CMK (cell line): ENCODE results near the gene E2F8.
"Not testable (repeated sequence)": the region's sequence is repeated elsewhere in the genome, so short reads cannot be mapped to it uniquely, and the experiment has no call there.

Source experiments
- DNase-seq: peaks from one replicate; pipeline ENCODE4 v3.0.0-alpha.2; 2010; ENCODE audit warnings: low read depth

The E2F8 gene, protein sequence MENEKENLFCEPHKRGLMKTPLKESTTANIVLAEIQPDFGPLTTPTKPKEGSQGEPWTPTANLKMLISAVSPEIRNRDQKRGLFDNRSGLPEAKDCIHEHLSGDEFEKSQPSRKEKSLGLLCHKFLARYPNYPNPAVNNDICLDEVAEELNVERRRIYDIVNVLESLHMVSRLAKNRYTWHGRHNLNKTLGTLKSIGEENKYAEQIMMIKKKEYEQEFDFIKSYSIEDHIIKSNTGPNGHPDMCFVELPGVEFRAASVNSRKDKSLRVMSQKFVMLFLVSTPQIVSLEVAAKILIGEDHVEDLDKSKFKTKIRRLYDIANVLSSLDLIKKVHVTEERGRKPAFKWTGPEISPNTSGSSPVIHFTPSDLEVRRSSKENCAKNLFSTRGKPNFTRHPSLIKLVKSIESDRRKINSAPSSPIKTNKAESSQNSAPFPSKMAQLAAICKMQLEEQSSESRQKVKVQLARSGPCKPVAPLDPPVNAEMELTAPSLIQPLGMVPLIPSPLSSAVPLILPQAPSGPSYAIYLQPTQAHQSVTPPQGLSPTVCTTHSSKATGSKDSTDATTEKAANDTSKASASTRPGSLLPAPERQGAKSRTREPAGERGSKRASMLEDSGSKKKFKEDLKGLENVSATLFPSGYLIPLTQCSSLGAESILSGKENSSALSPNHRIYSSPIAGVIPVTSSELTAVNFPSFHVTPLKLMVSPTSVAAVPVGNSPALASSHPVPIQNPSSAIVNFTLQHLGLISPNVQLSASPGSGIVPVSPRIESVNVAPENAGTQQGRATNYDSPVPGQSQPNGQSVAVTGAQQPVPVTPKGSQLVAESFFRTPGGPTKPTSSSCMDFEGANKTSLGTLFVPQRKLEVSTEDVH

DNA sequence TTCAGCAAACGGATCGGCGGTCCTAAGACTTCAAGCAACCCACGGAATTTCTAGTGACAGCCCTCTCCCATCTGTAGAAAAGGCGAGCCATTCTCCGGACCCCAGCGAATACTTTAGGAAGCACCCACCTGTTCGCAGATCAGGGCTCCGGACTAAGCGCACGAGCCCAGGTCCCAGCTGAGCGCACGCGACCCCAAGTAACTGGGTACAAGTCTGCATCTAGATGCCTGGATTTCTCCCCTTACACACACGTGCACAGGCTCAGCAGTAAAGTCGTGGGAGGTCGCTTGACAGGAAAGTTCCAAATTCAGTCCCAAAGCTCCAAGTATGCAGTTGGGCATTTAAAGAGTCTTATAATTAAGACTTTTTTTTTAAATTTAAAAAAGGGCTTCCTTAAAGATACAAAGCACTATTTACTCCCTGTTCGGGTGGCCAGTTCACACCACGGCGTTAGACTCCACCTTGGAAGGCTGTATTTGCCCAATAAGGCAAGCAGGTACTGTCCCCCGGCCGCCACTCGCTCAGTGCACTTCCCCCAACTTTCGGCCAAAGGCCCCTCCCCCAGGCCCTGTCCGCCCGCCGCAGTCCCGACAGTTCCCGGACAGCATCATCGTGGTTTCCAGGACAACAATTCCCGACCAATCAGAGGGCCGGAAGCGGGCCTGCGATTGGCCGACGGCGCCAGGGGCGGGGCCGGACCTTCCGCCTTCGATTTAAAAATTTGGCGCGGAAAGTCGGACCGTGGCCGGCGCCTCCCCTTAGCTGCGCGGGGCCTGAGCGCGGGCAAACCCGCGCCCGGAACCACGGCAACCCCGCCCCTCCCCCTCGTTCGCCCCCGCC is at the start of gene E2F8:
E2F8 (minus strand) TSS at position 526 of the 840 bp plus-strand sequence. CDS start 824 bp downstream, outside the sequence.
- peak; percentile 59 for DNase-seq

DNA sequence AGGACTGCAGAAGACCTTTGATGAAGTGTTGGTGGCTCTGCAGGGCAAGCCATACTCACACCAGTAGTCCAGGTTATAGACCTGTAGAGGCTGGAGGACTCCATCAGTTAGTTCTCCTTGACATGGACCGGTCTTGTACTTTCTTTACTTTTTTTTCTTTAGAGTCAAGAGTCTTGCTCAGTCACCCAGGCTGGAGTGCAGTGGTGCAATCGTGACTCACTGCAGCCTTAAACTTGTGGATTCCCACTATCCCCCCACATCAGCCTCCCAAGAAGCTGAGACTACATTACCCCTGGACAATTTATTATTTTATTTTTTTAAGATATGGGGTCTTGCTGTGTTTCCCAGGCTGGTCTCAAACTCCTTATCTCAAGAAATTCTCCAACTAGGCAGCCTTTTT is 49.6 kb upstream of the E2F8 start:
- DNase-seq = no peak

DNA sequence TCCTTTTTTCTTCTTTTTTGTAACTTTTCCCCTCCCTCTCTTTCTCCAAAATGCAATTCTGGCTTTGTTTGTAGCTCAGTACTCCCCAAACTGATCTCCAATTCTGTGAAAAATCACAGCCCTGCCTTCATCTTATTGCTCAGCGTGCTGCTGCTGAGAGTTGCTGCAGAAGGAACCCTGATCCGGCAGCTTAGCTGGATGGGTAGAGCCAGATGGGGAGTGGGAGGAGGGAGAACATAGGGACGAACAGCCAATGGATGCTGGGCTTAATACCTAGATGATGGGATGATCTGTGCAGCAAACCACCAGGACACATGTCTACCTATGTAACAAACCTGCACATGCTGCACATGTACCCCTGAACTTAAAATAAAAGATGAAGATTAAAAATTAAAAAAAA is 47.5 kb upstream of the E2F8 start:
- DNase-seq = no peak

DNA sequence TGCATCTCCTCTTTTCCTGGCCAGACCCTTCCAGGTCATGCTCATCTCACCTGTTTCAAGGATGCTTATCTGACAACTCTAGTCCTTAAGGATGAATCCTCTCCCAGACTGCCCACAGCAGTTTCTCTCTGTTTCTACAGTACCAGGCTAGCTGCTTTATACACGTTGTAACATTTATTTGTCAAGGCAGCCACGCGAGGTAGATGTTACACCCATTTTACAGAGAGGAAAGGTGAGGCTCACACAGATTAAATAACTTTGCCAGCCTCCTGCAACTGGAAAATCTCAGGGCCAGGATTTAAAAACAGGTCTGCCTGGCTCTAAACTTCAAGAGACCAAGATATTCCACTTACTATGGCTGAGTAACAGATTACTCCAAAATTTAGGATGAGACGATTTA is 45.7 kb upstream of the E2F8 start:
- DNase-seq = no peak

DNA sequence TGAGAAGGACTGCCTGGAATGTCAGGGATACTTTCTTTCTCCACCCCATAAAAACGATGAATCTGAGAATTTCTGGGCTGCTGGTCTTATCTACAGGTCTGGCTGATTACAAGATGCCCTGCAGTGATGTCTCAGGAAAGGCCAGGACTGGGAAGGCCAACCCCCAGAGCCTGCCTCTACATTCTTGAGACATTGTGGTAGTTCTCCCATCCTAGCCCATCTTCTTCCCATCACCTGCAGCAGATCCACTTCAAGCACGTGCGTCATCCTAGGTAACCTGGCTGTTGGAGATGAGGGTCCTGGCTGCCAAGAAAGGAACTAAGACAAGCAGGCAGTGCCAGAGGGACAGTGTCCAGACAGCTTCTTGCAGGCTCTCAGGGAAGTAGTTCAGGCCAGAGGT is 44.1 kb upstream of the E2F8 start:
- DNase-seq = no peak

DNA sequence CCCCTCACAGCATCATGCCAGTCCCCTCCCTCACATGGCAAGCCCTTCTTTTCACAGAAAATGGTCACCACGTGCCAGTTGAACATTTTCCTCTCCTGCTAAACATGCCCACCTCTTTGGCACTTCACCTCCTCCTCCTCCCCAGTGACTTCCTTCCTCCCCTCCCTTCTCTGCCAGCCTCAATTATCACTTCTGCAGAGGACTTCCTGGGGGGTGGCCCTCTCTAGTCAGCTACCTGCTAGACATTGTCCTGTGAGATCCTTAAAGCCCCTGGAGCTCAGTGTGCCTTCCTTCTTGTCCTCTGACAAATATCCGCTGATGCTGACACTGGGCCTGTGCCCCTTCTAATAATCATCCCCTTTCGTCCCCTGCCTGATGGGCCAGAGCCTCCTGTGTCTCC is 43.2 kb upstream of the E2F8 start:
- no peak for DNase-seq

DNA sequence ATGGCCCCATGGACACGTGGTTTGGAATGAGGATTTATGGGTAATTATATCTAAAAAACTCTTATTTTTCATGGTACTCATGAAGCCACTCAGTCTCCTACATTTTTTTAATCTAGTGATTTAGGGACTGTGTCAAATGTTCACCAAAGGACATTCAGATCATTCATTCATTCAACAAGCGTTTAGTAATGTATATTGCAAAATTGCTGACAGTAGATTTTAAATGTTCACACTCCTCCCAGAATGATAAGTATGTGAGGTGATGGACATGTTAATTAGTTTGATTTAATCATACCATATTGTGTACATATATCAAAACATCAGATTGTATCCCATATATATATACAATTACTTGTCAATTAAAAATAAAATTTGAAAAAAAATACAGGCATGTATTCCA is 40.8 kb upstream of the E2F8 start:
- DNase-seq = no peak

DNA sequence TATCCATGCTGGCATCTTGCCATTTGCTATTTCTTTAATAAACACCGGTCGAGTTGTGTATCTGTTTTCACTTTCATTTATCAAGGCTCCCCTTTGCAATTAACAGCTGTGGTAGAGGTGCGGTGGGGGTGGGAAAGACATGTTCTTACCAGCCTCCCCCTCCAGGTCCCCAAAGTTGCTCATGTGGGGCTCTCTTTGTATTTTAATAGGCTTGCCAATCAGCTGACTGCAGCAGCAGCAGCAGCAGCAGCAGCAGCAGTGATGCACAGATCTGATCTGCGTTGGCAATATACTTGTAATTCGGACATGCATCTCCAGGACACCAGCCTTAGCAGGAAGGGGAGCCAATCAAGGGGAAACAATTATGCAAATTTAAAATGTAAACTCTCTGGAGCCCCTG is 40.3 kb upstream of the E2F8 start:
- no peak for DNase-seq

DNA sequence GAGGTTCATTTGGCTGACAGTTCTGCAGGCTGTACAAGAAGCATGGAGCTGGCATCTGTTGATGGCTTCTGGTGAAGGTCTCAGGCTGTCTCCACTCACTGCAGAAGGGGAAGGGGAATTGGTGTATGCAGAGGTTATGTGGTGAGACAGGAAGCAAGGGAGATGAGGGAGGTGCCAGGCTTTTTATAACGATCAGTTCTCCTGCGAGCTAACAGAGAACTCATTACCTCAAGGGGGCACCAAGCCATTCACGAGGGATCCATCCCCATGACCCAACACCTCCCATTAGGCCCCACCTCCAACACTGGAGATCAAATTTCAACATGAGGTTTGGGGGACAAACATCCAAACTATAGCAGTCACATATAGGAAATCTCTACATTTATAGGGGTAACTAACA is 38.7 kb upstream of the E2F8 start:
- DNase-seq = no peak

DNA sequence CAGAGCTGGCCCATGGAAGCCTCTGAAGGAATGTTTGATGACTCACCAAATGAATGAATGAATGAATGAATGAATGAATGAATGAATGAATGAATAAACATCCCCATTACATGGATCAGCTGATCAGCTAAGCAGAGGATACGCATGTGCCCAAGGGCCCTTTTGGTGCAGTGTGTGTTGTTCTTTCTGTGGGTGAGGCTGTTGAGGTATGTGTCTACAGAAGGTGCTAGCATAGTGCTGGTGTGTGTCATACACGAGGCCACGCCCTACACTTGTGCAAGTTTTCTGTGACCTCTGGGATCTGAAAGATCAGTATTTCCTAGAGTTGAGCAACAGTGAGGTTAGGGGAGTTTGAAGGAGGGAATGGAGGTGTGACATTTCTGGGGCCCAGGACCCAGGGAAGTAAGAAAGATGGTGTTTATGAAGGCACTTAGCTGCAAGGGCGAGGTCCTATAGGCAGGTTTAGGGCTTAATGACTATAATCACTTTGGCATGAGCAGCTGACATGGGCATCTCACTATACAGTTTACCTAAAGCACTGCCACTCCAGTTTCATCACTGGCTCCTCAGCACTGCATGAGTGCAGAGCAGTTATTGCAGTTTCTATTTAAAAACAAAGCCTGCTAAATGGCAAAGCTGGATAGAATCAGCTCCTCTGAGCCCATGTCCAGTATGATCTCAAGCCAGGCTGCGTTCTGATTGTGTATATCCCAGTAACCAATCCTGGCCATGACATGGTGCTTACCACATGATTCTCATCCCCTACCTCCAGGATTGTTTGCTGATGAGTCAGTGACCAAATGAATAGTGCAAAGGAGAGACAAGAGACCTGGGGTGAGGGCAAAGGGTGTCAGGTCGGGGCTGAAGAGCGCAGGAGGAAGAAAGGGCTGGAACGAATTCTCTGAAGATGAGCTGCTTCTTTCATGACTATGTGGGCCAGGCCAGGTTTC is 36.4 kb upstream of the E2F8 start:
- no peak for DNase-seq

DNA sequence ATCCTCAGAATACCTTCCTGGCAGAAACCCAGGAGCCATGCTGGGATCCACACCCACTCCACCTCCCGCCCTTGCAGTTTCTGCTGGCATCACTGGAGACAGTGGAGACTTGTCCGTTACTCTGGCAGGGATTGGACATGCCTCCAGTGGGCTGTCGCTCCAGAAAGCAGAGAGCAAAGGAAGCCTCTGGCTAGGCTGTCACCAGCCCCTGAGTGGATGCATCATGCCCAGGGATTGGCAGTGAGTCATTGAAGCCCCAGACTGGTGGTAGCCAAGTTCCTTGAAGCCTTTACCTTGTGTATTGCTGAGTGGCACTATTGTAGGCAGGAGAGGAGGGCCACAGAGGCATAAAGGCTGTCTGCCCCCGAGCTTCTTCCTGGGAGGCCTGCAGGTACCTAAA is 34.8 kb upstream of the E2F8 start:
- DNase-seq = no peak

DNA sequence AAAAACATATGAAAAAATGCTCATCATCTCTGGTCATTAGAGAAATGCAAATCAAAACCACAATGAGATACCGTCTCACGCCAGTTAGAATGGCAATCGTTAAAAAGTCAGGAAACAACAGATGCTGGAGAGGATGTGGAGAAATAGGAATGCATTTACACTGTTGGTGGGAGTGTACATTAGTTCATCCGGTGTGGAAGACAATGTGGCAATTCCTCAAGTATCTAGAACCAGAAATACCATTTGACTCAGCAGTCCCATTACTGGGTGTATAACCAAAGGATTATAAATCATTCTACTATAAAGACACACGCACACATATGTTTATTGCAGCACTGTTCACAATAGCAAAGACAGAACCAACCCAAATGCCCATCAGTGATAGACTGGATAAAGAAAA is 32.5 kb upstream of the E2F8 start:
- not testable (repeated sequence) for DNase-seq

DNA sequence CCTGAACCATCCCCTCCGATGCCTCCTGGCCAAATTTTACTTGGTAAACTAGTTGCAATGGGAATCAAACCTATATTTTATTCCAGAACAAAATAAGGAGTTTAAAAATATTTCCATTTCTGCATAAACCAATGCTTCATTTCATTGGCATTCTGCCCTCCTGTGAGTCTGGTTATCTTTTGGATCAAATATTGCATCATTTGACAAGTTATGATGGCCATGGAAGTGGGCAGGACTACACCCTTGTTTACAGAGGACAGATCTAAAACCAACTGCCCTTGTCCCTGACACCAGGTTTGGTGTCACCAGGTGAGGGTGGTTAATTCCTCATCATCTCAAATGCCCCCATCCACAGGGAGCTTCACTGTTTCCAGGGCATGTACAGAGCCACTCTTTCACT is 28.2 kb upstream of the E2F8 start:
- DNase-seq = no peak

DNA sequence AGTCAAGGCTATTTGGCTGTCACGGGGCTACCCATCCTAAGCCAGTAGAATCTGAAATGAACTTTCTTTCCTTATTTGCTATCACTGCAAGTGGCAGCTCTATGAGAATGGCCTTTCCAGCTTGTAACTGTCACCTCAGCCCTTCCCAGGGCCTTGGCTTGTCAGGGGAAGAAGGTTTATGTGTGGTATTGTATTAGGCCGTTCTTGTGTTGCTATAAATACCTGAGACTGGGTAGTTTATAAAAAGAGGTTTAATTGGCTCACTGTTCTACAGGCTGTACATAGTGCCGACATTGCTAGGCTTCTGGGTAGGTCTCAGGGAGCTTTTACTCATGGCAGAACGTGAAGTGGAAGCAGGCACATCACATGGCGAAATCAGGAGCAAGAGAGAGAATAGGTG is 26.8 kb upstream of the E2F8 start:
- DNase-seq = no peak

DNA sequence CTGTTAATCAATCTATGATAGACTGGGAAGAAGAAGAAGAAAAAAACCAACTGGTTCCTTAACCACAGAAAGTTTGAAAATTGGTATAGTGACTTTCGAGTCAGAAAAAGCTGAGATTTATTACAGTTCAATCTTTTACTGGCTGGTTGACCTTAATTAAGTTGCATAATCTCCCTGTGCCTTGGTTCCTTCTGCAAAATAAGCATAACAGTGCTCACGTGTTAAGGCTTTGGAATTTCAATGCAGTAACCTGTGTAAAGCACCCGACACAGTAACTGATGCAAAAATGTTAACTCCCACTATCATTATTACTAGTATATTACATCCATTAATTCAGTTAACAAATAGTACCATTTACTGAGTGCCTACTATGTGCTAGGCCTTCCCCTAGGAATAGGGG is 22.6 kb upstream of the E2F8 start:
- no peak for DNase-seq

DNA sequence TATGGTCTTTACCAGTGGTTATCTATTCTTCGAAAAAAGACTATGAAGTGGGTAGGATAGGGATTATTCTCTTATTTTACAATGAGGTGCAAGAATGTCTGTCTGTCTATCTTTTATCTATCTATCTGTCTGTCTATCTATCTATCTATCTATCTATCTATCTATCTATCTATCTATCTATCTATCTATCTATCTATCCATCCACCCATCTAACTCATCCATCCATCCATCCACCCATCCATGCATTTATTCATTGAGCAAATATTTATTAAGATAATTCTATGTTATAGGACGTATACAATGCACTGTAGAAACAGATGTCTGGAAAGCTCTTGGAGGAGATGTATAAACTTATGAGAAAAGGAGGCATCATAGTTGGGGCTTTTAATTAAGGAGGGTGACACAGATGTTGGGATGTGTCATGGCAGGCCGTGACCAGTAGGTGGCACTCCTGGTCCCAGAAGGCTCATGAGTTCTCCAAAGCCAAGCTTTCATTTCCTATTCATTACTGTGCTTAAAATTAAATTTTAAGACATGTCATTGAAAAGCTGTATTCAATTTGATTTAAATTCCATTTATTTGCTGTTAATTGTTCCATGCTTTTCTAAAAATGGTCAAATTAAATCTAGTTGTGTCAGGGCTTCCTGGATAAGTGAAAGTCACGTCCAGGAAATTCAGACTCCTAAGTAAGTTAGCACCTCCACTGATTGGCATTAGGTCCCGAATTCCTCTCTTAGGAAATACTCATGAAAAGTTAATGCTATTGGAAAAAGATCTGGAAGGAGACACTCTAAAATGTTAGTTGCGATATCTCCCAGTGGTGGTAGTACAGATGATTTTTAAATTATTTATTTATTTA is 19.0 kb upstream of the E2F8 start:
- no peak for DNase-seq

DNA sequence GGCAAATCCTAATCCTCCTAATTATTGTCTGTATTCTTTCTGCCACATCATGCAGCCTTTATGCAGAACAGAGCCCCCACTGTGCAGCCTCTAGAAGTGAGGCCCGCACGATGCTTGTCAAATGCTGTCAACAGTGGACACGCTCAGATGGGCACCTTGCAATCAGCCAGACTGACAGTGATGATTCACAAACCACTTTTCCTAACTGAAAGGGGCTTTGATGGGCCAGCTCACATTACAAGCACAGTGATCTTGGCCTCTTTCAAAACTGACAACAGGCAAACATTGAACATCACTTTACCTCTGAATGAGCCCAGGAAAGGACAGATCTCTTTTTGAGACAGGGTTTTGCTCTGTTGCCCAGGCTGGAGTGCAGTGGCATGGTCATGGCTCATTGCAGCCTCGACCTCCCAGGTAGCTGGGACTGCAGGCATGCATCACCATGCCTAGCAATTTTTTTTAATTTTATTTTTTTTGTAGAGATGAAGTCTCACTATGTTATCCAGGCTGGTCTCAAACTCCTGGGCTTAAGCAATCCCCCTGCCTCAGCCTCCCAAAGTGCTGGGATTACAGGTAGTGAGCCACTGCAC is 18.0 kb upstream of the E2F8 start:
- no peak for DNase-seq

DNA sequence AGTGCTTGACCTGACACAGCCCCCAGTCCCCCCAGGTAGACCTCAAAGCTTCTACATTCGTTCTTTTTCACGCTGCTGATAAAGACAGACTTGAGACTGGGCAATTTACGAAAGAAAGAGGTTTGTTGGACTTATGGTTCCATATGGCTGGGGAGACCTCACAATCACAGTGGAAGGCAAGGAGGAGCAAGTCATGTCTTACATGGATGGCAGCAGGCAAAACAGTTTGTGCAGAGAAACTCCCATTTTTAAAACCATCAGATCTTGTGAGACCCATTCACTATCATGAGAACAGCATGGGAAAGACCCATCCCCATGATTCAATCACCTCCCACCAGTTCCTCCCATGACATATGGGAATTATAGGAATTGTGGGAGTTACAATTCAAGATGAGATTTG is 13.7 kb upstream of the E2F8 start:
- not testable (repeated sequence) for DNase-seq

DNA sequence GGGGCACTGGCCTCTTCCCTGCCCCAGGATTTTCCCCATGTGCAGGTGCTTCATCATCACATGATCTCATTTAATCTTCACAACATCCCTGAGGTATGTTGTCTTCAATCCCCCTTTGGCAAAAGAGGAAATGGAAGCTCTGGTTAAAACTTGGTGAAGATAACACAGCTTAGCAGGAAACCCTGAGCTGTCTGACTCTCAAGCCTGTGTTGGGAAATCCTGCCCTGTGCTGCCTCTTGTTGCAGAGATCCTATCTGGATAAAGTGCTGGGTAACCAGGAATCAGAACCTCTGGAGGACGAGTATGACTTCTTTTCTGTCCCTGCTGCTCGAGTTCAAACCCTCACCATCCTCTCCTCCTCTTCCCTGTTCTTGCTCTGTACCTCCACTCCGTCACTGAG is 13.1 kb upstream of the E2F8 start:
- DNase-seq = no peak

DNA sequence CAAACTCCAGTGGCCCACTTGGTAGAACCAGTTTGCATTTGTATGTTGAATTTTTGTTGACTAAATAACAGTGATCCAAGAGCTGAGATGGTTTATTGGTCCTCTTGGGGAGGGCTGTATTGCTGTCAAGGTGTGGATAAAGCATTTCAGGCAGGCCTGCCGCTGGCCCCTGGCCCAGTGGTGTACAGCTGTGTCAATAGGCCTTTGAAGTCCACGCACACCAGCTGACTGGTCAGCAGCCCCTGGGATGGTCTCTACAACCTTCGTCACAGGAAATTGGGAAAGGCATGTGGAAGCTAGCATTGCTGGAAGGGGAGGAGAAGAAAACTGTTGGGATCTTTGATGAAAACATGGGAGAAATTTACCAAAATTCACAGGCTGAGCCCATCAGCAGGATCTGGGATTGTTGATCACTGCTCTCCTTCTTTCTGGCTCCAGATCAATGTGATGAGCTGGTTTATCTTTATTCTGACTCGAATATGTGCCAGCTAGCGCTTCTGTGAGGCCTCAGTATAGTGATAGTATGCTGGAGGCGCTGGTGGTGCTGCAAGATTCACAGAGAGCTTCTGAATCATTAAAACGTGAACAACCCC is 12.5 kb upstream of the E2F8 start:
- no peak for DNase-seq
